ENCODE data around the gene KDM2B. TPM values are rescaled to one million over a fixed set of nuclear protein-coding genes. Genes with fewer than 3 reads are reported as not detected.
A peak's percentile ranks its signal among the peaks of the same experiment; 100 is the strongest.

Gene KDM2B
- total RNA-seq, 1 donor, result 32.6 TPM

DNA sequence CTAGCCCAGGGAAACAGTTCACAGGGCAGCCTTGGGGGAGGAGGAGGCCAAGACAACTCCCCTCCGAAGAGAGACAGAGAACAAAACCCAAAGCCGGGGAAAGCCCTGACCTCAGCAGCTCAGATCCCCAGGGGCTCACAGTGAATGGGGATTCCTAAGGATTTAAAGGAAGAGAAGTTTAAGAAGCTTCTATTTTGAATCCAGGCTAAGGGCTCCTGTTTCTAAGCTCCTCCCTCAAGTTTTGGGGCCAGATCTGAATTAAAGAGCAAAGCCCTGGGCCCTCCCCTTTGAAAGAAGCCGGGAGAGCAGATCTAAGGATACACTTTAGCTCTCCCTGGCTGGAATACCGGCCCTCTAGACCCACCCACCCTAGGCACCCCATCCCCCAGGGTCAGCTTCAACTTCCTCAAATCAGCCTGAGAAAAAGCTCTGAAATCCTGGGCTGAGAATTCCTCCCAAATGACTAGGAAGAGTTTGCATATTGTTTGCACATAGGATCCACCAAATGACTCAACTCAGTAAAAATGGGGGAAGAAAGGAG is 3.9 kb downstream of the KDM2B start:
- peak overlapping the region; percentile 70 for H3K4me2 ChIP-seq (ENCODE audit: insufficient read depth, low read length)
- peak overlapping the region; percentile 73 for H2AFZ ChIP-seq (ENCODE audit: low read length)
- TF ChIP-seq, protein P1, sequence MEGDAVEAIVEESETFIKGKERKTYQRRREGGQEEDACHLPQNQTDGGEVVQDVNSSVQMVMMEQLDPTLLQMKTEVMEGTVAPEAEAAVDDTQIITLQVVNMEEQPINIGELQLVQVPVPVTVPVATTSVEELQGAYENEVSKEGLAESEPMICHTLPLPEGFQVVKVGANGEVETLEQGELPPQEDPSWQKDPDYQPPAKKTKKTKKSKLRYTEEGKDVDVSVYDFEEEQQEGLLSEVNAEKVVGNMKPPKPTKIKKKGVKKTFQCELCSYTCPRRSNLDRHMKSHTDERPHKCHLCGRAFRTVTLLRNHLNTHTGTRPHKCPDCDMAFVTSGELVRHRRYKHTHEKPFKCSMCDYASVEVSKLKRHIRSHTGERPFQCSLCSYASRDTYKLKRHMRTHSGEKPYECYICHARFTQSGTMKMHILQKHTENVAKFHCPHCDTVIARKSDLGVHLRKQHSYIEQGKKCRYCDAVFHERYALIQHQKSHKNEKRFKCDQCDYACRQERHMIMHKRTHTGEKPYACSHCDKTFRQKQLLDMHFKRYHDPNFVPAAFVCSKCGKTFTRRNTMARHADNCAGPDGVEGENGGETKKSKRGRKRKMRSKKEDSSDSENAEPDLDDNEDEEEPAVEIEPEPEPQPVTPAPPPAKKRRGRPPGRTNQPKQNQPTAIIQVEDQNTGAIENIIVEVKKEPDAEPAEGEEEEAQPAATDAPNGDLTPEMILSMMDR (IDR thresholded peaks at IDR 0.05; ENCODE audit: extremely low read depth, low read depth, low read length), result no peak
- H3K9me3 ChIP-seq (ENCODE audit: low read depth, low read length), result no peaks in the 10 kb centered on the region
- H3K36me3 ChIP-seq (ENCODE audit: insufficient read depth, low read length), result peaks cover 18% of the 10 kb centered on the region
- H4K20me1 ChIP-seq (ENCODE audit: insufficient read depth, low read length), result no peaks in the 10 kb centered on the region
- H3K4me1 ChIP-seq (ENCODE audit: insufficient read depth, low read length), result peaks cover 42% of the 10 kb centered on the region
- DNase-seq (ENCODE audit: insufficient read length, low spot score, missing footprints), result peak; percentile 98
- peak overlapping the region; percentile 43 for H3K4me3 ChIP-seq (ENCODE audit: insufficient read depth, low read length)
- no peaks in the 10 kb centered on the region for H3K27me3 ChIP-seq (ENCODE audit: insufficient read depth, low read length)
- peaks cover 4% of the 10 kb centered on the region for H3K79me2 ChIP-seq (ENCODE audit: insufficient read depth, low read length)
- peak overlapping the region; percentile 89 for H3K27ac ChIP-seq (ENCODE audit: low read depth, low read length)

DNA sequence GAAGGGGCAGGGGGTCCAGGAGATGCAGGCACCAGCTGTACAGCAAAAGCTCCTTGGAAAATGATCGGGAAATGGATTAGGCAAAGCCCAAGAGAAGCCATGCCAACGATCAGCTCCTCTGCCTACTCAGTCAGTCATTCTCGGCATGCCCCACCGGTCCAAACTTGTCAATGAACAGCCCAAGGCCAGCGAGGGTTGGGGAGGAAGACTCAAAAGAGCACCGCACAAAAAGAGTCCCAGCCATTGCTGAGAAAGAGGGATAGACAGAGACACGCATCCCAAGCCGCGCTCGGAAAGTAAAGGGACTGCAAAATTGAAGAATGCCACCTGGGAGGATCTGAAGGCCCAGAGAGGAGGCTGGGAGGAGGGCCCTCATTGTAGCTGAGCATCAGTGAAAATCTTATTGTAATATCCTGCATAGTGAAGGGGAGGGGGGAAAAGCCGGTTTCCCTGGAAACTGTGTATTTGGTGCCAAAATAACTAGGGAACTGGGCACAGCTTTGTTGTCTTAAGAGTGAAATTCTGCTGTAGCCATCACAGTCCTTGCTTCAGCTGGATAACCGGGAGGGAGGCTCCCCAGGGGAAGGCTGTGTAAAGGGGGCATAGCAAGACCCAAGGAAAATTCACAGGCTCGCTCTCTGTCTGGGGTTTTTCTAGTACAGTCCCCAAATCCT is 4.7 kb downstream of the KDM2B start:
- peaks cover 4% of the 10 kb centered on the region for H3K79me2 ChIP-seq (ENCODE audit: insufficient read depth, low read length)
- no peaks in the 10 kb centered on the region for H4K20me1 ChIP-seq (ENCODE audit: insufficient read depth, low read length)
- H3K4me2 ChIP-seq (ENCODE audit: insufficient read depth, low read length), result peak overlapping the region; percentile 70
- peak; percentile 88 for DNase-seq (ENCODE audit: insufficient read length, low spot score, missing footprints)
- H3K27ac ChIP-seq (ENCODE audit: low read depth, low read length), result peak overlapping the region; percentile 89
- peak overlapping the region; percentile 43 for H3K4me3 ChIP-seq (ENCODE audit: insufficient read depth, low read length)
- TF ChIP-seq, protein P1 (IDR thresholded peaks at IDR 0.05; ENCODE audit: extremely low read depth, low read depth, low read length), result no peak
- no peaks in the 10 kb centered on the region for H3K9me3 ChIP-seq (ENCODE audit: low read depth, low read length)
- H3K27me3 ChIP-seq (ENCODE audit: insufficient read depth, low read length), result no peaks in the 10 kb centered on the region
- peak overlapping the region; percentile 73 for H2AFZ ChIP-seq (ENCODE audit: low read length)
- H3K36me3 ChIP-seq (ENCODE audit: insufficient read depth, low read length), result peaks cover 18% of the 10 kb centered on the region
- peaks cover 34% of the 10 kb centered on the region for H3K4me1 ChIP-seq (ENCODE audit: insufficient read depth, low read length)

GRCh38 chr12:121575051-121575450 is 5.8 kb downstream of the KDM2B start:
- no peak overlapping the region for H2AFZ ChIP-seq (ENCODE audit: low read length)
- H3K79me2 ChIP-seq (ENCODE audit: insufficient read depth, low read length), result peaks cover 4% of the 10 kb centered on the region
- H3K4me2 ChIP-seq (ENCODE audit: insufficient read depth, low read length), result no peak overlapping the region
- peaks cover 21% of the 10 kb centered on the region for H3K36me3 ChIP-seq (ENCODE audit: insufficient read depth, low read length)
- H3K4me1 ChIP-seq (ENCODE audit: insufficient read depth, low read length), result peaks cover 28% of the 10 kb centered on the region
- H3K4me3 ChIP-seq (ENCODE audit: insufficient read depth, low read length), result no peak overlapping the region
- DNase-seq (ENCODE audit: insufficient read length, low spot score, missing footprints), result no peak
- H3K9me3 ChIP-seq (ENCODE audit: low read depth, low read length), result no peaks in the 10 kb centered on the region
- H3K27me3 ChIP-seq (ENCODE audit: insufficient read depth, low read length), result no peaks in the 10 kb centered on the region
- no peak overlapping the region for H3K27ac ChIP-seq (ENCODE audit: low read depth, low read length)
- TF ChIP-seq, protein P1 (IDR thresholded peaks at IDR 0.05; ENCODE audit: extremely low read depth, low read depth, low read length), result no peak
- H4K20me1 ChIP-seq (ENCODE audit: insufficient read depth, low read length), result no peaks in the 10 kb centered on the region

GRCh38 chr12:121574025-121574424 is 6.8 kb downstream of the KDM2B start:
- Histone ChIP-seq H3K4me3 (ENCODE audit: insufficient read depth, low read length) (no peak overlapping the region), H3K9me3 (ENCODE audit: low read depth, low read length) (no peaks in the 10 kb centered on the region), H3K4me1 (ENCODE audit: insufficient read depth, low read length) (peaks cover 34% of the 10 kb centered on the region), H3K79me2 (ENCODE audit: insufficient read depth, low read length) (peaks cover 4% of the 10 kb centered on the region), H3K27me3 (ENCODE audit: insufficient read depth, low read length) (no peaks in the 10 kb centered on the region), H3K27ac (ENCODE audit: low read depth, low read length) (no peak overlapping the region), H2AFZ (ENCODE audit: low read length) (no peak overlapping the region), H3K36me3 (ENCODE audit: insufficient read depth, low read length) (peaks cover 21% of the 10 kb centered on the region), H3K4me2 (ENCODE audit: insufficient read depth, low read length) (no peak overlapping the region), H4K20me1 (ENCODE audit: insufficient read depth, low read length) (no peaks in the 10 kb centered on the region)
- DNase-seq (ENCODE audit: insufficient read length, low spot score, missing footprints), result peak; percentile 46
- TF ChIP-seq, protein P1 (IDR thresholded peaks at IDR 0.05; ENCODE audit: extremely low read depth, low read depth, low read length), result no peak

Measured in osteoblast (primary cell).